GM18502 (cell line): ENCODE measurements around the gene OR10T2.
A peak's percentile ranks its signal among the peaks of the same experiment; 100 is the strongest.
"Not testable (repeated sequence)": the region's sequence is repeated elsewhere in the genome, so short reads cannot be mapped to it uniquely, and the experiment has no call there.

Experiments
- ATAC-seq: cut with Tn5 transposase; IDR thresholded peaks from one replicate; pipeline ENCODE4 v1.9.1; 2021; ENCODE audit warnings: mild to moderate bottlenecking; ENCODE audit not compliant: unreplicated experiment, poor library complexity

OR10T2 gene, protein sequence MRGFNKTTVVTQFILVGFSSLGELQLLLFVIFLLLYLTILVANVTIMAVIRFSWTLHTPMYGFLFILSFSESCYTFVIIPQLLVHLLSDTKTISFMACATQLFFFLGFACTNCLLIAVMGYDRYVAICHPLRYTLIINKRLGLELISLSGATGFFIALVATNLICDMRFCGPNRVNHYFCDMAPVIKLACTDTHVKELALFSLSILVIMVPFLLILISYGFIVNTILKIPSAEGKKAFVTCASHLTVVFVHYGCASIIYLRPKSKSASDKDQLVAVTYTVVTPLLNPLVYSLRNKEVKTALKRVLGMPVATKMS

DNA sequence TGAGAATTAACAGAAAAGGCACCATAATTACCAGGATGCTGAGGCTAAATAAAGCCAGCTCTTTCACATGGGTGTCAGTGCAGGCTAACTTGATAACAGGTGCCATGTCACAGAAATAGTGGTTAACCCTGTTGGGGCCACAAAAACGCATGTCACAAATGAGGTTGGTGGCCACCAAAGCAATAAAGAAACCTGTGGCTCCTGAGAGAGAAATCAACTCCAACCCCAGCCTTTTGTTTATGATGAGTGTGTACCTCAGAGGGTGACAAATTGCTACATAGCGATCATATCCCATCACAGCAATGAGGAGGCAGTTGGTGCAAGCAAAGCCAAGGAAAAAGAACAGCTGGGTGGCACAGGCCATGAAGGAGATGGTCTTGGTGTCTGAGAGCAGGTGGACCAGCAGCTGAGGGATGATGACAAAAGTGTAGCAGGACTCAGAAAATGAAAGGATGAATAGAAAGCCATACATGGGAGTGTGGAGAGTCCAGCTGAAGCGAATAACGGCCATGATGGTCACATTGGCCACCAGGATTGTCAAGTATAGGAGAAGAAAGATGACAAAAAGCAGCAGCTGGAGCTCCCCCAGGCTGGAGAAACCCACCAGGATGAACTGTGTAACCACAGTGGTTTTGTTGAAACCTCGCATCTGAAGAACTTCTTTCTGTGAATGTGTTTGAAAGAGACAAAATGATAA, at the start of gene OR10T2:
TSS of gene OR10T2 (minus strand) at position 649 of the 697 bp plus-strand sequence. CDS start at position 649, 0 bp downstream.
- no peak for ATAC-seq

DNA sequence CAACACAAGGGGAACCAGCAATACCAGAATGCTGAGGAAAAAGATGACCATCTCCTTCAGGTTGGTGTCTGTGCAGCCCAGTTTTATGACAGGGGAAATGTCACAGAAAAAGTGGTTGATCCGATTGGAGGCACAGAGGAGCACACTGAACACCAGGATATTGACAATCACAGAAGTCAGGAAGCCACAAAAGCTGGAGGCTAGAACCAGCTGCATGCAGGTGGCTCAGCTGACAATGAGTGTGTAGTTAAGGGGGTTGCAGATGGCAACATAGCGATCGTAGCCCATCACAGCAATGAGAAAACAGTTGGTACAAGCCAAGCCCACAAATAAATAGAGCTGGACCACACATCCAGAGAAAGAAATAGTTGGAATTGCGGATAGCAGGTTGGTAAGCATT, 46.1 kb upstream of the OR10T2 start:
- no peak for ATAC-seq

DNA sequence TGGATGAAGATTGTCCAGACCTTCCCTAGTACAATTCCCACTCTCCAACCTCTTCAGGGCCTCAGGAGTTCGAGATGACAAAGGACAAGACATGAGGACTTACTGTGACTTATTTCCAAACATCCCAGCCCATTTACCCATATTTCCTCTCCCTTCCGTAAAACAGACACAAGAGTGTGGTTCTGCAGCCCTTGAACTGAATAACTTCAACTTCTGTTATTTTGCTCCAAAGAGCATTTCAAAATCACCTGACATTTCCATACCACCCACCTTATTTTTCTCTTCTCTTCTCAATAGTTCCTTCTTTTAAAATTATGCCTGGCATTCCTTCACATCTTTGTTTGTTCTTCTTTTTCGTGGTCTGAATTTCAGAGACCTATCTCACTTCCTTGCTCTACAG, 35.5 kb upstream of the OR10T2 start:
- no peak for ATAC-seq

DNA sequence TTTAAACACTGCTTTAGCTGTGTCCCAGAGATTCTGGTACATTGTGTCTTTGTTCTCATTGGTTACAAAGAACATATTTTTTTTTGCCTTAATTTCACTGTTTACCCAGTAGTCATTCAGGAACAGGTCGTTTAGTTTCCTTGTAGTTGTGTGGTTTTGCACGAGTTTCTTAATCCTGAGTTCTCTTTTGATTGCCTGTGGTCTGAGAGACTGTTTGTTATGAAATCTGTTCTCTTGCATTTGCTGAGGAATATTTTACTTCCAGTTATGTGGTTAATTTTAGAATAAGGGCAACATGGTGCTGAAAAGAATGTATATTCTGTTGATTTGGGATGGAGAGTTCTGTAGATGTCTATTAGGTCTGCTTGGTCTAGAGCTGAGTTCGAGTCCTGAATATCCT, 30.9 kb upstream of the OR10T2 start:
- not testable (repeated sequence) for ATAC-seq

DNA sequence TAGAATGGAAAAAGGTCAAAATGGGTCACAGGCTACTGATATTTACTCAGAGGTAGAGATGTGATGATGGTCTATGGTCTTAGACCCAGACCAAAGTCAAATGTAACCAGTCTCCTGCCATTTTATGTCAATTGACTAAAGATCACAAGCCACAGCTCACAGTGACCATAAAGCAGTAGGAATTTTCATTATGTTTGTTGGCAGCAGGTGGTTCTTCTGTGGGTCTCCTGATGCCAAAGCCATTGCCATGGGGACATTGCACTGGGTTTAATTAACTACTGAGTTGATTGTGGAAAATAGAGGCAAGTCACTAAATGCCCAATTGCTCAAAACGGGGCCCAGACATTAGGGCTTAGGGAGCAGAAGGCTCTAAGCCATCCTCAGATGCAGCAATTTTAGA, 26.9 kb upstream of the OR10T2 start, which contains the start of gene OR10K2:
TSS of gene OR10K2 (minus strand) at position 101 of the 400 bp plus-strand sequence. CDS start 5,371 bp downstream, outside the sequence.
- ATAC-seq = no peak

DNA sequence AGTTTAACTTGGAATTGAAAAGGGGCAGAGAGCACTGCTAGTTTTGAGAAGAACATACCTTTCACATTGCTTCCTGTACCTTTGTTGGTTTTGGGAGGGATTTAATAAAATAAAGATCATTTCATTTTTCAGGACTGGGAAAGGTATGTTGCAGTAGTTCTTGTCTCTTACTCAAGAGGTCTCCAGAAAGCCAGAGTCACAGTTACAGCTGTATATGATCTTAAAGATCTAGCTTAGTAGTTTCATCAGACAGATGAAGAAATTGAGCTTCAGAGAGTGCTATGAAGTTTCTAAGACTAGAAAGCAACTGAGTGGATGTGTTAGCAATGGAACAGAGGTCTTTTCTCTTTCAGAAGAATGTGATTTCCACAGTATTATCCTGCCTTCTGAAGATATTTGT, 25.8 kb upstream of the OR10T2 start:
- no peak for ATAC-seq

DNA sequence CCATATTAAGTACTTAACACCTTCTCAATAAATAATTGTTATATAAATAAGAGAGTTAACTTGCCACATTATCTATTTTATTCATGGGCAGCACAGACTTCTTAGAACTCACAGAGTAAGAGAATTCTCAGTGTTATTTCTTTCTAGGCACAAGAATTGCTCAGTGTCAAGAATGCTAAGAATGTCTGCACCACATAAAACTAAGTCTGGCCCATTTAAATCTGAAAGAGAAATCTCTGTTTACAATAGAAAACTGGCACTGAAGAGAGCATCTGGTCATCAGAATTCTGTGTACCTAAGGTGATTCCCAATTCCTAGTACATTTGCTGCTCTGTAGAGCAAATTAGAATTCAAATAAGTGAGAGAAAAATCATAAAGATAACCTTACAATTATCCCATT, 22.9 kb upstream of the OR10T2 start:
- no peak for ATAC-seq

DNA sequence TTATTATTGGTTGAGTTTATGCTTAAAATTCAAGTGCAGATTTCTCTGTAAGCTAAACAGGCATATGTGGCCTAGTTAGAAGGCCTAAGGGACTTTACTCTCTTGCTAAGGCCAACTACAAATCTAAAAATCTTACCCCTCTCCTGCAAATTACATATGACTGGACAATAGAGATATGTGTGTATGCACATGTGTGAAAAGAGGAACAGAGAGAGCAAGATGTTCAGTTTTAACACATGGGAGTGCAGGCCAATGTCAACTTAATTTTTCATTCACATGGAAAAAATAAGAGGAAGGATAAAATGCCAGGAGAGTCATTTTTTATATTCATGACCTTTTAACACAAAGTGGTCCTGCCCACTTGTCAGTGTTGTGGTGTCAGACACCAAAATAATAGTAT, 18.3 kb upstream of the OR10T2 start:
- no peak for ATAC-seq

DNA sequence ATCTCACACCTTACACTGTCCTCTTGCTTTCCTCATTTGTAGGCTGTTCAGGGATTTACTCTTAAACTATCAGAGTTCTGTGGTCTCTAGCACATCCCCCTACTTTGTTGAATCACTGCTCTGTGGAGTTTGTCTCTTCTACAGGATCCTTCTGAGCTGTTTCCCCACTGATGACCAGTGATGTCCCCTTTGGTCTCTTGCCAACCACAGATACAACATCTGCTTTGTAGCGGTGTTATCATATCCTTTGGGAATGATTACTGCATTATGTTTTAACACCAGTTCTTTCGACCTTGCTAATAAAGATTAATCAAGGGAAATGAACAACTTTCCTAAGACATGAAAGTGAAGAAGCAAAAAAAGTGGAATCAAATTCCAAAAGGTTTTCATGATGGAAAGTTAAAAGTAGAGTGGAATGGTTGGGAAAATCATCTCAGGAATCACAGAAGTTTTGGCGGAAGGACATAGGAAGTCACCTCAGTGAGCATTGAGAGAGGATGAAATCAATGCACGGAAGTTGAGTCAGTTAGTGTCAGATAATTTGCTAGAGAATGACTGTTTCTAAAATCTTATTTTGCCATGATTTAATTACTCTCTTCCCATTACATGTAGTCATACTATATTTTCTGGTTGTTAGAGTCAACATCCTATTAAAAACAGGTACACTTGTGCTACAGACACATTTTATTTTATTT, 15.5 kb upstream of the OR10T2 start:
- no peak for ATAC-seq

DNA sequence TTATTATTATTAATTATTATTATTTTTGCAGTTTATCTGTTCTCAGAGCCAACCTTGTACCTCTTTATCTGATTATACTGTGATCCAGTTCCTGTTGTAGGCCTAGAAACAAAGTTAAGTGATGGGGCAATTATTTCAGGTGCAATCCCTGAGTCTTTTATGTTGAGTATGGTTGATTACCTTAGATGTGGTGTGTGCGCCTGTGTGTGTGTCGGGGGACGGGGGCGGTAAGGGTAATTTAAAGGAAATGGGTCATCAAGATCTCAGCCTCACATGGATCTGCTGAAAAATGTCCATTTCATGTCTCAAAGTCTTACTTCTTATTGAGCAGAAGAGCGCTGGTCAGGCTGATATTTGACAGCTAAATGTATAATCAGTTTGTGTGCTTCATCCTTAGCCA, 7.8 kb upstream of the OR10T2 start:
- no peak for ATAC-seq

DNA sequence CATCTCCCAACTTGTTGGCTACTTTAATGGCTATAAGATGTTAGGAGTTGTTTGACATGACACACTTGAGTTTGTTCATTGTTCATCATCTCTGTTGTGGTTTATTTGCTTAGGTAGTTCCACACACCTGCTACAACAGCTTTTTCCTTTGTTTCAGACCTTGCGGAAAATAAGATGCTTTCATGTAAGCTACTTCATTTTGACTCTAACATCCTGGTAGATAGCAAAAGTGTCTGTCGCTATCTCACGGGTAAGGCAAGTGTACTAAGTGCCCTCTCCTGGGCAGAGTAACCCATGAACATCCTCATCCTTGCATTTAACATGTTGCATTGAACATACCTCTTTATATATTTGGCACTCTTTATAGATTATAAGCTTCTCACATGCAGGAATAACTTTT, 1.6 kb upstream of the OR10T2 start:
- no peak for ATAC-seq

DNA sequence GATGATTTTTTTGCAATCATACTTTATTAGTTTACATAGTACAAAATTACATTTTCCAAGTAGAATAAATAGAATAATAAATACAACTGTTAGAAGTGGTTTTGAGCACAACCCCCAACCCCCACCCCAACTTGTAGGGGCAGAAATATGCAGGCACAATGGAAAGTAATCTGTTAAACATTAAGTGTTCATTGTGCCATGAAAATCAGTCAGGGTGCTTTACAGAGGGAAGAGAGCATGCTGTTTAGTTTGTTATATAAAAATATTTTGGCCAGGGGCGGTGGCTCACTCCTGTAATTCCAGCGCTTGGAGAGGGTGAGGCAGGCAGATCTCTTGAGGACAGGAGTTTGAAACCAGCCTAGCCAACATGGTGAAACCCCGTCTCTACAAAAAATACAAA, 2.6 kb downstream of the OR10T2 start:
- no peak for ATAC-seq

DNA sequence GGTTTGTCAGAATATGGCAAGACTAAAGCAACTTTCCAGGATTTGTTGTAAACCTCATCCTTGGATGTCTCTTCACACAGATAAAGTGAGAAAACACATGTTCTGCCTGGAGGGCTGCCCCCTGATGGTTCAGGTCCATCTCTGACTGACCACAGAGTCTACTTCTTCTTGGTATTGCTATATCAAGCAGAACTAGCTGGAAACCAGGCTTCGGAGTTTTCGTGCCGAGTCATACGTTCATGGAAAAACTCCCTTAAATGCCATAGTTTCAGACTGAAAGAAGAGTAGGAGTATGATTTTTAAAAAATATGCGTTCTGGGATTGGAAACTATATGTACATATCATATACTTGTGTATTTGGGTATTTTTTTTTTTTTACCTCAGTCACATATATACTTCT, 5.8 kb downstream of the OR10T2 start:
- no peak for ATAC-seq

DNA sequence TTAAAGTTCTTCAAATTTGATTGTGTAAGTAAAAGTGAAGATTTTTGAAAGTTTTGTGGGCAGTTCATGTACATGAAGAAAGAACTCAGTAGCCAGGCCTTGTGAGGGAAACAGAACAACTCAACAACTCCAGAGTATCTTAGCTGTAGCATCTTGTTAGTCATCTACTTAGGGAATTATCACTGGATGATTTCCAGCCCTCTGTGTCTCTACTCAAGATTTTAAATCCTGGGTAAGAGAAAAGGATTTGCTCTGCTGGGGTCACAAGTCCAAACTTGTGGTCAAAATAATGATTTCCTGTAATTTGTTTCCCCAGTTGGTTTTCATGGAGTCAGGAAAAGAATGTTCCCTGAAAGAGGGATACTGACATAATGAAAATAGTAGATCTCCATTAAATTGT, 8.2 kb downstream of the OR10T2 start:
- ATAC-seq = no peak

DNA sequence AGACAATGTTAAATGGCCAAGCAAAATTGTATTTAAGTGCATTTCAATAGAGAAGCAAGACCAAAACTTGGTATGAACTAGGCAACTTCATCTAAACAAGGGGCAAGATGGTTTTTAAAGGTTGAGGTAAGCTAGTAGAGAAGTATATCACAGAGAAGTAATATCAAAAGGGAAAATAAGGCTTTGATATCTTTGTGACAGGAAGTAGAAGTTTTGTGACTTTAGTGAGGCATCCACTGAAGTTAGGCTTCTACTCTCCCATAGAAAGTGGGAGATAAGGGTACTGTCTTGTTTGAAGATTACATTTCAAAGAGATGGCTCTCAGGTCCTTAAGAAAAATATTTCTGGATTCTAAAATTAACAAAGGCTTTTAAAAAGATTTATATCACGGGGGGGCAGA, 8.9 kb downstream of the OR10T2 start:
- no peak for ATAC-seq

DNA sequence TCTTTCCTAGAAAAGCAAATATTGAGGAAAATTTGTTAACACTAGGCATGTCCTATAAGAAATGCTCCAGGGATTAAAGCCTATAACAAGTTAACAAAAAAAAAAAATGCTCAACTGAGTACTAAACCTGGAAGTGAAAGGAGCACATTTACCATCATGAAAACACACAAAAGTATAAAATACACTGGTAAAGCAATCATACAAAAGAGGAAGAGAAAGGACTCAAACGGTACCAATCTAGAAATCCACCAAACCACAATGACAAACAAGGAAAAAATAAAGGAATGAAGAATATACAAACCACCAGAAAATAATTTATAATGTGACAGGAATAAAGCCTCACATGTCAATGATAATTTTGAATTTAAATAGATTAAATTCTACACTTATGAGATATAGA, 24.4 kb downstream of the OR10T2 start:
- ATAC-seq = no peak

DNA sequence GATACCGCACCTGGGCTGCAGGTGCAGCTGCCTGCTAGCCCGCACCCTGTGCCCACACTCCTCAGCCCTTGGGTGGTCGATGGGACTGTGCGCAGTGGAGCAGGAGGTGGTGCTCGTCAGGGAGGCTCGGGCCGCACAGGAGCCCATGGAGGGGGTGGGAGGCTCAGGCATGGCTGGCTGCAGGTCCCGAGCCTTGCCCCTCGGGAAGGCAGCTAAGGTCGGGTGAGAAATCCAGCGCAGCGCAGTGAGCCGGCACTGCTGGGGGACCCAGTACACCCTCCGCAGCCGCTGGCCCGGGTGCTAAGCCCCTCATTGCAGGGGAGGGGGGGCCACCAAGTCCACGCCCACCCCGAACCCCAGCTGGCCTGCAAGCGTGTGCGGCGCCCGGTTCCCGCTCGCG, 25.2 kb downstream of the OR10T2 start:
- ATAC-seq = not testable (repeated sequence)

DNA sequence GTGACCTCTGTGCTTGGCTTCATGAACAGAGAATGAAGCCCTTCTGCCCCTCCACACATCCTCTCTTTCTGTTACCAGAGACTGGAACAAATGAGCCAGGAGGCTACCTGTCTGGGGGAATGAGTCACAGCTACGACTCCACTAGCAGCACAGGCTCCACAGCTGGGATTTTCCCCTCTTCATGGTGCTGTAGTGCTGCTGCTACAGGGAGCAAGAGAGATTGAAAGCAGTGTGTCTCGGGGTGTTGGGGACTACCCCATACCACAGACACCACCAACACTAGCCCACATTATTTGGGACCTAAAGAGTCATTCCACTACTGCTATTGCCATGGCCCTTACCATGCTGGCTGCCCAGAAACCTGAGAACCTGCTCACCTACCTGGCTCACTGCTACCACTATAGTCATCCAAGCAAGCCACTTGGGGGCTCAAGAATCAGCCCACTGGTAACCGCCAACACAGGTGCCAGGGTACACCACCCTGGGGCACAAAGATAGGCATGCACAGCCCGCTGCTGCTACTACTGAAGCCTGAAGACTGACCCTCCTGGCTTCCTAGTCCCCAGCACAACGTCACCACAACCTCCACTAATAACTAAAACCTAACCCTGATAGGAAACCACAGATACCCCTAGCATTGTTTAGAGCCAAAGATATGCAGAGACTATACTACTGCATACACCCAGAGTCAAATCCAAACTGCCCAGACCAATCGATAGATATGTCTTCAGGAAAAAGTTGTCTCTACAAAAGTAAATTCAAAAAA, 27.9 kb downstream of the OR10T2 start:
- peak; percentile 96 for ATAC-seq

DNA sequence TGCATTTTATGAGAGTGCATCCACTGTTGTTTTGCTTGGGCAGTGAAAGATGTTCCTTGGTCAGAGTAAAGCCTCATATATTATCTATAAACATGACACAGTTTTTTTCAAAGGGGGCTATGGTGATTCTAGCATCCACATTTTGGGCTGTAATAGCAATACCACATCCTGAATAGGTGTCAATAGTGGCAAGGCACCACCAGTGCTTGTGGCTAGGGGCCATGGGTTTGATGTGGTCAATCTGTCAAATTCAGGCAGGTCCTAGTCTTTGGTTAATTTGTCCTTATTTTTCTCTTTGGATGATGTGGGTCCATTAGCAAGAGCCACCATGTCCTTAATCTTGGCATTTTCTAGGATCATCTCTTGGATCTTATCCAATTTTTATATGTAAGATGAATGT, 32.5 kb downstream of the OR10T2 start:
- ATAC-seq = no peak

DNA sequence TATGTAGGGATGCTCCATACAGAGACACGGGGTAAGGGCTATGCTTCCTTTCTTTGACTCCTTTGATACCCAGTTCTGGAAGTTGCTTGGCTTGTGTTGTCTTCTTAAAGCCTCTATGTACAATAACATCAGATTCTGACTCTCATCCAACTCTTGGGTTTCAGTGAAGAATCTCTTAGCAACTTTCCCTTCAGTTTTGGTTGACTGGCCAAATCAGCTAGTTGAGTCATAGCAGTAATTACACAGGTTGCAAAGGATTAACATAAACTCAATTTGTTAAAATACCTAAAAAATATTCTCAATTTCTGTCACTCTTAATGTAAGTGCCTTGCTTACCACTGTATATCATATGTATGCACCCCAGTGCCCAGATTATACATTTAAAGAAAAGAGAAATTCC, 36.3 kb downstream of the OR10T2 start:
- ATAC-seq = no peak

DNA sequence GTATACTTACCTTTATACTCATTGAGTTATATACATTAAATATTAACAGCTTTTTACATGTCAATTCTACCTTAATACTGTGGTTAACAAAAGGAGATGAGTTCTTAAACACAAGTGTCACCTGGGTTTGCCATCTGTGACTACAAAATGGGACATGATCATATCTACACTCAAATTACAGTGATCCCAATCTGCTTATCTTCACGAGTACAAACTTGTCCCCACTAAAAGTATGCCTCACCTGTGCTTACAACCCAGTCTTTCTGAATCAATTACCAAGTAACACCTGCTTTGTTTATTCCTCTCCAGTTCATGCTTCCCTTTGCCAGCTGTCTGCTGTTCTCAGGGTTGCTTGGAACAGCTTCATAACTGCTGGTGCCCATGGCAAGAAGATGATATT, 36.8 kb downstream of the OR10T2 start:
- no peak for ATAC-seq
